CD4-positive, alpha-beta T cell (primary cell): Measurements from ENCODE around the gene IQGAP1. TPM values are rescaled to one million over a fixed set of nuclear protein-coding genes. Genes with fewer than 3 reads are reported as not detected.

Experiments
- ATAC-seq: fragments of 200-7000 bp; cut with Tn5 transposase; one replicate; pipeline ENCODE4 v1.10.0; 2022; ENCODE audit warnings: mild to moderate bottlenecking; ENCODE audit not compliant: poor library complexity
- CTCF ChIA-PET: fragments of 350-600 bp; sonication (Branson Sonifier 250); formaldehyde crosslinking; loops from one replicate; lab custom pipeline; 2021; ENCODE audit warnings: antibody characterized with exemption, inconsistent platforms; lab: Charles Lee
- POLR2A ChIA-PET: fragments of 350-600 bp; sonication (Branson Sonifier 250); formaldehyde crosslinking; loops from one replicate; lab custom pipeline; 2021; ENCODE audit warnings: antibody characterized with exemption, inconsistent platforms; lab: Charles Lee
- DNase-seq, 14 experiments: peaks; one replicate each; pipeline ENCODE4 v3.0.0-alpha.2; 2013 to 2020; ENCODE audit warnings: mixed read lengths in 2 of 14
- H3K27ac ChIP-seq, 2 donors: one replicate each; pipeline versions ENCODE4 v1.5.1 to v1.7.0; 2013; ENCODE audit warnings: low read length in 2 of 2, low read depth in 1 of 2, mild to moderate bottlenecking in 1 of 2
- H3K27me3 ChIP-seq, 2 experiments: 1 replicate in 1 of 2; 2 replicates in 1 of 2; pipeline versions ENCODE4 v1.6.1 to v1.7.0; 2013; ENCODE audit warnings: low read length in 2 of 2, control low read depth in 1 of 2, mild to moderate bottlenecking in 1 of 2, moderate library complexity in 1 of 2; ENCODE audit not compliant: insufficient read depth in 2 of 2, control insufficient read depth in 1 of 2
- H3K36me3 ChIP-seq: one replicate; pipeline ENCODE4 v1.6.1; 2013; ENCODE audit warnings: low read length, control low read depth; ENCODE audit not compliant: insufficient read depth
- H3K4me1 ChIP-seq: one replicate; pipeline ENCODE4 v1.6.1; 2013; ENCODE audit warnings: low read length, control low read depth; ENCODE audit not compliant: insufficient read depth
- H3K4me3 ChIP-seq: one replicate; pipeline ENCODE4 v1.5.1; 2013; ENCODE audit warnings: mild to moderate bottlenecking, low read length, moderate library complexity
- H3K9me3 ChIP-seq, 2 experiments: 1 replicate in 1 of 2; 2 replicates in 1 of 2; pipeline versions ENCODE4 v1.6.1 to v1.7.0; 2013; ENCODE audit warnings: low read length in 2 of 2, mild to moderate bottlenecking in 2 of 2, control low read depth in 1 of 2, moderate library complexity in 1 of 2; ENCODE audit not compliant: control insufficient read depth in 1 of 2, insufficient read depth in 1 of 2
- H3K27ac Mint-ChIP-seq: one replicate; pipeline ENCODE4 v1.8.0; 2020; ENCODE audit warnings: mixed read lengths
- H3K27me3 Mint-ChIP-seq: one replicate; pipeline ENCODE4 v1.8.0; 2021; ENCODE audit warnings: mixed read lengths
- H3K36me3 Mint-ChIP-seq: one replicate; pipeline ENCODE4 v1.8.0; 2021; ENCODE audit warnings: low read depth, mixed read lengths
- H3K4me1 Mint-ChIP-seq: one replicate; pipeline ENCODE4 v1.8.0; 2021; ENCODE audit warnings: low read depth, mixed read lengths
- H3K4me3 Mint-ChIP-seq: one replicate; pipeline ENCODE4 v1.8.0; 2020; ENCODE audit warnings: mild to moderate bottlenecking, mixed read lengths
- H3K9me3 Mint-ChIP-seq: one replicate; pipeline ENCODE4 v1.8.0; 2020; ENCODE audit warnings: mixed read lengths
- intact Hi-C, 2 experiments: fragments of 100-400 bp; cut with DNase I in 1 of 2; cut with micrococcal nuclease in 1 of 2; formaldehyde crosslinking; loops; one replicate each; pipeline versions ENCODE4 v1.15.1 to v1.9.0; 2023 to 2025; cut with DNase I, micrococcal nuclease
- total RNA-seq, 174 experiments: library from RNA in 2 of 174; stranded (reverse) in 2 of 174; gene quantifications; one replicate each; pipeline ENCODE4 v1.2.3 and lab custom pipeline; 2021 to 2026
- TF ChIP-seq, protein P1 (sequence below): fragments of 200-600 bp; IDR thresholded peaks from one replicate; pipeline ENCODE4 v1.8.0; 2022; ENCODE audit warnings: antibody characterized with exemption, mild to moderate bottlenecking

IQGAP1 gene
- total RNA-seq, 2 experiments from 2014 or later: 76.8 to 78.7 TPM

DNA sequence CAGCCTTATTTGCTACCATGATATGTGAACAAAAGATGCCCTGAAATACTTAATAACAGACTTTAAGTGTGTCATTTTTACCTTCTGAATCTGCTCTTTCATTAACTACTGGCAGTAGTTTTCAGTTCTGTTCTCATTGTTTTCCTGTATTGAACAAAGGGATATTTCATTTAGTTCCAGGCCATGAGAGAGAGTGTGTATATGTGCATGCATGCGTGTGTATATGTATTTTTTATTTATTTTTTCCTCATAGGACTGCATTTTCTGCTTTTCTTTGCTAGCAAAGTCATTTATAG, 94.9 kb downstream of the IQGAP1 start:
- Histone ChIP-seq H3K4me1 (peaks cover 20% of the 10 kb centered on the region), H3K27me3 (no peaks in the 10 kb centered on the region), H3K4me3 (no peak overlapping the region), H3K9me3 (no peaks in the 10 kb centered on the region), H3K36me3 (peaks cover 77% of the 10 kb centered on the region), H3K27ac (no peak overlapping the region)
- ATAC-seq: no peak
- no peaks in the 10 kb centered on the region for H3K9me3 Mint-ChIP-seq
- peaks cover 97% of the 10 kb centered on the region for H3K36me3 Mint-ChIP-seq
- no peak for DNase-seq
- ChIA-PET CTCF (interaction anchor here (0.5 to 4.8 kb wide), 10 partner anchors 13 to 197 kb away, joined by 3 to 37 read pairs (median 4); no protein-coding TSS in a partner anchor), POLR2A (interaction anchor here (1.4 kb wide), 1 partner anchor 121 kb away, joined by 9 read pairs; no protein-coding TSS in a partner anchor)
- H3K27ac Mint-ChIP-seq: no peak overlapping the region
- no peak overlapping the region for H3K4me3 Mint-ChIP-seq
- TF ChIP-seq, protein P1, sequence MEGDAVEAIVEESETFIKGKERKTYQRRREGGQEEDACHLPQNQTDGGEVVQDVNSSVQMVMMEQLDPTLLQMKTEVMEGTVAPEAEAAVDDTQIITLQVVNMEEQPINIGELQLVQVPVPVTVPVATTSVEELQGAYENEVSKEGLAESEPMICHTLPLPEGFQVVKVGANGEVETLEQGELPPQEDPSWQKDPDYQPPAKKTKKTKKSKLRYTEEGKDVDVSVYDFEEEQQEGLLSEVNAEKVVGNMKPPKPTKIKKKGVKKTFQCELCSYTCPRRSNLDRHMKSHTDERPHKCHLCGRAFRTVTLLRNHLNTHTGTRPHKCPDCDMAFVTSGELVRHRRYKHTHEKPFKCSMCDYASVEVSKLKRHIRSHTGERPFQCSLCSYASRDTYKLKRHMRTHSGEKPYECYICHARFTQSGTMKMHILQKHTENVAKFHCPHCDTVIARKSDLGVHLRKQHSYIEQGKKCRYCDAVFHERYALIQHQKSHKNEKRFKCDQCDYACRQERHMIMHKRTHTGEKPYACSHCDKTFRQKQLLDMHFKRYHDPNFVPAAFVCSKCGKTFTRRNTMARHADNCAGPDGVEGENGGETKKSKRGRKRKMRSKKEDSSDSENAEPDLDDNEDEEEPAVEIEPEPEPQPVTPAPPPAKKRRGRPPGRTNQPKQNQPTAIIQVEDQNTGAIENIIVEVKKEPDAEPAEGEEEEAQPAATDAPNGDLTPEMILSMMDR: no peak
- intact Hi-C loops: loop anchor here (10.0 kb wide), 2 partner anchors 58 to 402 kb away; partner anchors contain the start of gene FES (in 1 of the 2)
- peaks cover 33% of the 10 kb centered on the region for H3K4me1 Mint-ChIP-seq
- no peaks in the 10 kb centered on the region for H3K27me3 Mint-ChIP-seq

DNA sequence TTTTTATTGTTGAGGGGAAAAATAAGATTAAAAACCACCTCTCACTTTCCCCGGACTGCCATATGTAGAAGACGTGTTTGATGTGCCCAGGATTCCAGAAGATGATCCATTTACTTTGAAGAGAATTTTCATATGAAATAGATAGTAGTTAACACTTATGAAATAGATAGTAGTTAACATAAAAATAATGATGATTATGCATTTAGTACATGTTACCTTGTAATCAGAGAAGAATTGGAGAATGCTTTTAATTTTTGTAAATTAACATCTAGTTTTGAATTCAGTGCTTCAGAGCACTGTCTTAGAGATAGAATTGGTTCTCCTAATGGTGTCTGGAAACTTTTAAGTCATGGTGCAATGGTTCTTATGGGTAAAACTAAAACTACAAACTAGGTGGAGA, 95.6 kb downstream of the IQGAP1 start:
- peaks cover 20% of the 10 kb centered on the region for H3K4me1 ChIP-seq
- no peak overlapping the region for H3K27ac ChIP-seq
- no peak overlapping the region for H3K27ac Mint-ChIP-seq
- H3K9me3 ChIP-seq: no peaks in the 10 kb centered on the region
- H3K4me3 ChIP-seq: no peak overlapping the region
- no peaks in the 10 kb centered on the region for H3K27me3 ChIP-seq
- ChIA-PET POLR2A (no interaction called here), CTCF (no interaction called here)
- H3K27me3 Mint-ChIP-seq: no peaks in the 10 kb centered on the region
- TF ChIP-seq, protein P1: no peak
- ATAC-seq (no peak), DNase-seq (no peak)
- intact Hi-C loops: loop anchor here (10.0 kb wide), 2 partner anchors 59 to 401 kb away; partner anchors contain the start of gene FES (in 1 of the 2)
- H3K4me1 Mint-ChIP-seq: peaks cover 29% of the 10 kb centered on the region
- no peaks in the 10 kb centered on the region for H3K9me3 Mint-ChIP-seq
- H3K36me3 Mint-ChIP-seq: peaks cover 95% of the 10 kb centered on the region
- peaks cover 73% of the 10 kb centered on the region for H3K36me3 ChIP-seq
- H3K4me3 Mint-ChIP-seq: no peak overlapping the region

DNA sequence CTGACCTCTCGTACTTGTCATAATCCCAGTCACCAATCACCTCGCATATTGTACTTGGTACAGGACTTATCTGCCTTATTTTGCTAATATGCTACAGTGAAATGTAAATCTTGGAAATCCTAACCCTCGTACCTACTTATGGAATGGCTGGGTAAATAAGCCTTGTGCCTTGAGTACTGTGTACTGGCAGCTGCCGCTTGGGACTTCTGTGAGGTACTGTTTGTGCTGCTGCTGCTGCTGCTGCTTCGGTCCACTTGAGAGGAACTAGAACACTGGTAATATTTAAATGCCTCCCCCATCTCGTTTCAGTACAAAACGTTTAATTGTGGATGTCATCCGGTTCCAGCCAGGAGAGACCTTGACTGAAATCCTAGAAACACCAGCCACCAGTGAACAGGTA, 99.1 kb downstream of the IQGAP1 start:
- no peak overlapping the region for H3K27ac Mint-ChIP-seq

More for the DNA sequence above, 99.1 kb downstream of the IQGAP1 start:
- no peak overlapping the region for H3K4me3 ChIP-seq
- H3K36me3 ChIP-seq: peaks cover 88% of the 10 kb centered on the region
- H3K4me3 Mint-ChIP-seq: no peak overlapping the region
- TF ChIP-seq, protein P1: no peak
- DNase-seq (no peak), ATAC-seq (no peak)
- H3K4me1 Mint-ChIP-seq: peaks cover 6% of the 10 kb centered on the region
- no peaks in the 10 kb centered on the region for H3K27me3 Mint-ChIP-seq
- H3K36me3 Mint-ChIP-seq: peaks cover 93% of the 10 kb centered on the region
- H3K27me3 ChIP-seq: no peaks in the 10 kb centered on the region
- no peaks in the 10 kb centered on the region for H3K4me1 ChIP-seq
- POLR2A ChIA-PET: no interaction called here
- H3K9me3 ChIP-seq: no peaks in the 10 kb centered on the region
- no peak overlapping the region for H3K27ac ChIP-seq
- CTCF ChIA-PET: no interaction called here
- intact Hi-C loops: loop anchor here (10.0 kb wide), 2 partner anchors 62 to 398 kb away; partner anchors contain the start of gene FES (in 1 of the 2)
- H3K9me3 Mint-ChIP-seq: no peaks in the 10 kb centered on the region
